ENCODE measurements around the gene VPS8. TPM values are rescaled to one million over a fixed set of nuclear protein-coding genes. Genes with fewer than 3 reads are reported as not detected.

The VPS8 gene
- total and polyA plus RNA-seq, 3 experiments from 2014 or later = 19.6 to 30.2 (median 22.3) TPM

GRCh38 chr3:184880276-184881019 is 68.5 kb downstream of the VPS8 start:
- H3K9me3 ChIP-seq (ENCODE audit: low read length) = no peaks in the 10 kb centered on the region
- no peak for DNase-seq
- H3K27ac ChIP-seq (ENCODE audit: low read depth, low read length) = no peak overlapping the region
- H3K4me3 ChIP-seq (ENCODE audit: low read length) = no peak overlapping the region
- peak overlapping the region in 1 of 8 donors; percentile 92 for H3K27ac Mint-ChIP-seq
- no peaks in the 10 kb centered on the region for H3K27me3 Mint-ChIP-seq
- H3K4me1 Mint-ChIP-seq = no peaks in the 10 kb centered on the region
- POLR2A ChIA-PET = no interaction called here
- H3K9me3 Mint-ChIP-seq = no peaks in the 10 kb centered on the region
- H3K4me1 ChIP-seq (ENCODE audit: insufficient read depth, low read length) = no peaks in the 10 kb centered on the region
- no peaks in the 10 kb centered on the region for H3K27me3 ChIP-seq (ENCODE audit: insufficient read depth, low read length, poor library complexity, severe bottlenecking)
- peaks cover 15 to 80% (median 31%) of the 10 kb centered on the region in 3 donors for H3K36me3 Mint-ChIP-seq
- no peak overlapping the region for H3K4me3 Mint-ChIP-seq
- H3K36me3 ChIP-seq (ENCODE audit: insufficient read depth, low read length) = no peaks in the 10 kb centered on the region
- CTCF ChIA-PET = no interaction called here

- POLR2A ChIA-PET = no interaction called here
- Mint-ChIP-seq H3K4me1 (no peaks in the 10 kb centered on the region), H3K27me3 (no peaks in the 10 kb centered on the region), H3K36me3 (peaks cover 15 to 74% (median 27%) of the 10 kb centered on the region in 3 donors), H3K4me3 (no peak overlapping the region), H3K9me3 (no peaks in the 10 kb centered on the region), H3K27ac (peak overlapping the region in 1 of 8 donors; percentile 64)
- Histone ChIP-seq H3K36me3 (ENCODE audit: insufficient read depth, low read length) (no peaks in the 10 kb centered on the region), H3K4me3 (ENCODE audit: low read length) (no peak overlapping the region), H3K9me3 (ENCODE audit: low read length) (no peaks in the 10 kb centered on the region), H3K27ac (ENCODE audit: low read depth, low read length) (no peak overlapping the region), H3K4me1 (ENCODE audit: insufficient read depth, low read length) (no peaks in the 10 kb centered on the region), H3K27me3 (ENCODE audit: insufficient read depth, low read length, poor library complexity, severe bottlenecking) (no peaks in the 10 kb centered on the region)
- DNase-seq = no peak
- CTCF ChIA-PET = no interaction called here
Measured at GRCh38 chr3:184884359-184885017, 72.5 kb downstream of the VPS8 start.

DNA sequence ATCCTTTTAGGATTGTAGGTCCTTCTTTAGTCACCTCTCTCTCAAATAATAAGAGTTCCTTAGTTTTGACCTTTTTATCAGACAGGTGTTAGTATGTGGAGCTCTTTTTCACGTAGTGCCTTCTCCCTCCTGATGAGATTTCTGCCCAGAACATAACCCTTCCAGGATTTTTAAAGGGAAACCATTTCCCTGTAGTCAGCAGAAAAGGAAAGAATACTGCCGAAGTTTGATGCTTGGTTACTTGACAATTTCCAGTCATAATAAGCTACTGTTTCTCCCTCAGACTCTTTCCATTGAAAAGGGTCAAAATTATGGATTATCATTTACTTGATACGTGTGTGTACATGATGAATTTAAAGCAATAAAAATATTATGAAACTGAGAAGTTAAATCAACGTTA is 73.1 kb downstream of the VPS8 start:
- H3K36me3 ChIP-seq (ENCODE audit: insufficient read depth, low read length) = no peaks in the 10 kb centered on the region
- no peak overlapping the region for H3K27ac ChIP-seq (ENCODE audit: low read depth, low read length)
- H3K4me1 ChIP-seq (ENCODE audit: insufficient read depth, low read length) = no peaks in the 10 kb centered on the region
- no peak overlapping the region for H3K27ac Mint-ChIP-seq
- ChIA-PET POLR2A (no interaction called here), CTCF (no interaction called here)
- no peaks in the 10 kb centered on the region for H3K4me1 Mint-ChIP-seq
- no peaks in the 10 kb centered on the region for H3K9me3 ChIP-seq (ENCODE audit: low read length)
- no peaks in the 10 kb centered on the region for H3K27me3 Mint-ChIP-seq
- H3K36me3 Mint-ChIP-seq = peaks cover 15 to 72% (median 29%) of the 10 kb centered on the region in 3 donors
- no peaks in the 10 kb centered on the region for H3K27me3 ChIP-seq (ENCODE audit: insufficient read depth, low read length, poor library complexity, severe bottlenecking)
- H3K4me3 Mint-ChIP-seq = no peak overlapping the region
- no peak overlapping the region for H3K4me3 ChIP-seq (ENCODE audit: low read length)
- no peak for DNase-seq
- H3K9me3 Mint-ChIP-seq = no peaks in the 10 kb centered on the region

DNA sequence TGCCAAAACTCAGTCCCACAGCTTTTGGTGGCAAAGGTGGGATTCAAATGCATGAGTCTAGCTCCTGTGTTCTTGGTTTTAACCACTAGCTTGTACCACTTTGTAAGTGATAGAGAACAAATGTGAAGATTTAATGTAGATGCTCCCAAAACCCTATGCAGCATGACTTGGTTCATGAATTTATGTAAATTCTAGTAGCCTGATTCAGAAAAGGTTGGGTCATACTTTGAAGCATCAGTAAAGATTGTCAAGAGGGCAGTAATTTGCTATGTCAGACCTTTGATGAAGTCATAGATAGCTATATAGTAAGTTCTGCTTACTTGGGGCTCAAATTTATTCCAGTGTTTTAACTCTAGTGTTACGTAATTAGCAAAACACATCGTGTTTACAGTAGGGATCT is 75.6 kb downstream of the VPS8 start:
- ChIA-PET CTCF (interaction anchor here (1.0 kb wide), 1 partner anchor 28 kb away, joined by 3 read pairs; no protein-coding TSS in a partner anchor), POLR2A (no interaction called here)
- Mint-ChIP-seq H3K27me3 (no peaks in the 10 kb centered on the region), H3K4me1 (no peaks in the 10 kb centered on the region), H3K27ac (peak overlapping the region in 1 of 8 donors; percentile 36), H3K36me3 (peaks cover 15 to 65% (median 22%) of the 10 kb centered on the region in 3 donors), H3K9me3 (no peaks in the 10 kb centered on the region), H3K4me3 (no peak overlapping the region)
- DNase-seq = no peak
- H3K4me1 ChIP-seq (ENCODE audit: insufficient read depth, low read length) = no peaks in the 10 kb centered on the region
- H3K27me3 ChIP-seq (ENCODE audit: insufficient read depth, low read length, poor library complexity, severe bottlenecking) = no peaks in the 10 kb centered on the region
- no peak overlapping the region for H3K4me3 ChIP-seq (ENCODE audit: low read length)
- no peak overlapping the region for H3K27ac ChIP-seq (ENCODE audit: low read depth, low read length)
- H3K9me3 ChIP-seq (ENCODE audit: low read length) = no peaks in the 10 kb centered on the region
- H3K36me3 ChIP-seq (ENCODE audit: insufficient read depth, low read length) = no peaks in the 10 kb centered on the region

- Mint-ChIP-seq H3K27me3 (no peaks in the 10 kb centered on the region), H3K9me3 (no peaks in the 10 kb centered on the region), H3K36me3 (peaks cover under 1 to 57% (median 11%) of the 10 kb centered on the region in 3 donors), H3K4me3 (no peak overlapping the region), H3K27ac (peak overlapping the region in 1 of 8 donors; percentile 64), H3K4me1 (no peaks in the 10 kb centered on the region)
- POLR2A ChIA-PET = no interaction called here
- H3K27ac ChIP-seq (ENCODE audit: low read depth, low read length) = no peak overlapping the region
- CTCF ChIA-PET = no interaction called here
- H3K9me3 ChIP-seq (ENCODE audit: low read length) = no peaks in the 10 kb centered on the region
- no peaks in the 10 kb centered on the region for H3K4me1 ChIP-seq (ENCODE audit: insufficient read depth, low read length)
- H3K36me3 ChIP-seq (ENCODE audit: insufficient read depth, low read length) = no peaks in the 10 kb centered on the region
- DNase-seq = no peak
- H3K4me3 ChIP-seq (ENCODE audit: low read length) = no peak overlapping the region
- H3K27me3 ChIP-seq (ENCODE audit: insufficient read depth, low read length, poor library complexity, severe bottlenecking) = no peaks in the 10 kb centered on the region
Measured at GRCh38 chr3:184889312-184889904, 77.4 kb downstream of the VPS8 start.

DNA sequence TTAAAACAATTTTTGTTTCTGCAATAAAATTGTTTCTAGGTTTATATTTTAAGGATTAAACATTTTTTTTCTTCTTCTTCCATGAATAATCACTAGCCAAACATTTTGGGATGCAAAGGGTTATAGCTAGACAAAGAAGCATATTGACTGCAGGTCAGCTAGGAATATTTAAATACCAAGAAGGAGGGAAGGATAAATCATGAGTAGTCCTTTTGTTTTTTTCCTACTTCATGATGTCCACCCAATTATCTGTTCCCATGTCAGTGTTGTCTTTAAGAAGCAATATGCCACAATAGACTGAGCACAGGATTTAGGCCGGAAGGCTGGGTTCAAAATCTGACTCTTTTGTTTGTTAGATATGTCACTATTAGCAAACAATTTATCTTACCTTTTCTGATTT is 82.1 kb downstream of the VPS8 start:
- no peaks in the 10 kb centered on the region for H3K4me1 Mint-ChIP-seq
- H3K4me3 Mint-ChIP-seq = no peak overlapping the region
- peaks cover 3 to 37% (median 5%) of the 10 kb centered on the region in 3 donors for H3K36me3 Mint-ChIP-seq
- Histone ChIP-seq H3K9me3 (ENCODE audit: low read length) (no peaks in the 10 kb centered on the region), H3K36me3 (ENCODE audit: insufficient read depth, low read length) (no peaks in the 10 kb centered on the region), H3K4me3 (ENCODE audit: low read length) (no peak overlapping the region), H3K27me3 (ENCODE audit: insufficient read depth, low read length, poor library complexity, severe bottlenecking) (no peaks in the 10 kb centered on the region), H3K4me1 (ENCODE audit: insufficient read depth, low read length) (no peaks in the 10 kb centered on the region), H3K27ac (ENCODE audit: low read depth, low read length) (no peak overlapping the region)
- no peak for DNase-seq
- CTCF ChIA-PET = no interaction called here
- H3K27ac Mint-ChIP-seq = no peak overlapping the region
- POLR2A ChIA-PET = no interaction called here
- no peaks in the 10 kb centered on the region for H3K27me3 Mint-ChIP-seq
- H3K9me3 Mint-ChIP-seq = no peaks in the 10 kb centered on the region

GRCh38 chr3:184895350-184895749 is 83.4 kb downstream of the VPS8 start:
- Mint-ChIP-seq H3K27me3 (no peaks in the 10 kb centered on the region), H3K4me3 (no peak overlapping the region), H3K36me3 (peaks cover 0 to 35% (median 3%) of the 10 kb centered on the region in 3 donors), H3K9me3 (no peaks in the 10 kb centered on the region), H3K27ac (no peak overlapping the region), H3K4me1 (no peaks in the 10 kb centered on the region)
- H3K4me1 ChIP-seq (ENCODE audit: insufficient read depth, low read length) = no peaks in the 10 kb centered on the region
- POLR2A ChIA-PET = no interaction called here
- no peaks in the 10 kb centered on the region for H3K27me3 ChIP-seq (ENCODE audit: insufficient read depth, low read length, poor library complexity, severe bottlenecking)
- H3K4me3 ChIP-seq (ENCODE audit: low read length) = no peak overlapping the region
- DNase-seq = no peak
- no peaks in the 10 kb centered on the region for H3K36me3 ChIP-seq (ENCODE audit: insufficient read depth, low read length)
- CTCF ChIA-PET = no interaction called here
- no peaks in the 10 kb centered on the region for H3K9me3 ChIP-seq (ENCODE audit: low read length)
- H3K27ac ChIP-seq (ENCODE audit: low read depth, low read length) = no peak overlapping the region

- Histone ChIP-seq H3K4me1 (ENCODE audit: insufficient read depth, low read length) (no peaks in the 10 kb centered on the region), H3K36me3 (ENCODE audit: insufficient read depth, low read length) (no peaks in the 10 kb centered on the region), H3K4me3 (ENCODE audit: low read length) (no peak overlapping the region), H3K27me3 (ENCODE audit: insufficient read depth, low read length, poor library complexity, severe bottlenecking) (no peaks in the 10 kb centered on the region), H3K27ac (ENCODE audit: low read depth, low read length) (no peak overlapping the region), H3K9me3 (ENCODE audit: low read length) (no peaks in the 10 kb centered on the region)
- Mint-ChIP-seq H3K36me3 (peaks cover 2 to 34% (median 7%) of the 10 kb centered on the region in 3 donors), H3K4me3 (no peak overlapping the region), H3K27me3 (no peaks in the 10 kb centered on the region), H3K4me1 (no peaks in the 10 kb centered on the region), H3K9me3 (no peaks in the 10 kb centered on the region), H3K27ac (no peak overlapping the region)
- ChIA-PET CTCF (no interaction called here), POLR2A (no interaction called here)
- no peak for DNase-seq
Measured at GRCh38 chr3:184896336-184896735, 84.4 kb downstream of the VPS8 start.

Data from CD8-positive, alpha-beta memory T cell (primary cell).